Activated CD8-positive, alpha-beta T cell treated with anti-CD3 and anti-CD28 coated beads, Interleukin-2, amount 10 ng/mL, durations not matched to agents 7 days and 5 days (primary cell): Measurements from ENCODE around the gene PSAPL1. TPM values are rescaled to one million over a fixed set of nuclear protein-coding genes. Genes with fewer than 3 reads are reported as not detected.

Source experiments
- ATAC-seq: fragments of 150-1000 bp; cut with Tn5 transposase; one replicate; pipeline ENCODE4 v1.10.0; 2021; ENCODE audit warnings: moderate library complexity
- CTCF ChIA-PET: fragments of 350-600 bp; sonication (Branson Sonifier 250); formaldehyde crosslinking; loops from one replicate; lab custom pipeline; 2021; ENCODE audit warnings: antibody characterized with exemption; lab: Charles Lee
- POLR2A ChIA-PET: fragments of 350-600 bp; sonication (Branson Sonifier 250); formaldehyde crosslinking; loops from one replicate; lab custom pipeline; 2021; ENCODE audit warnings: antibody characterized with exemption; lab: Charles Lee
- DNase-seq: peaks from one replicate; pipeline ENCODE4 v3.0.0-alpha.2; 2020
- H3K27ac Mint-ChIP-seq: one replicate; pipeline ENCODE4 v1.8.0; 2021; ENCODE audit warnings: mild to moderate bottlenecking, mixed read lengths
- H3K27me3 Mint-ChIP-seq: one replicate; pipeline ENCODE4 v1.8.0; 2021; ENCODE audit warnings: low read depth, mixed read lengths
- H3K36me3 Mint-ChIP-seq: one replicate; pipeline ENCODE4 v1.8.0; 2021; ENCODE audit warnings: low read depth, mixed read lengths
- H3K4me1 Mint-ChIP-seq: one replicate; pipeline ENCODE4 v1.8.0; 2021; ENCODE audit warnings: low read depth, mixed read lengths
- H3K4me3 Mint-ChIP-seq: one replicate; pipeline ENCODE4 v1.8.0; 2021; ENCODE audit warnings: mild to moderate bottlenecking, mixed read lengths
- H3K9me3 Mint-ChIP-seq: one replicate; pipeline ENCODE4 v1.8.0; 2022; ENCODE audit warnings: mixed read lengths; ENCODE audit not compliant: insufficient read depth
- total RNA-seq, 2 experiments: library from RNA; stranded (reverse); gene quantifications; one replicate each; pipeline ENCODE4 v1.2.3, GENCODE V29; 2021

The PSAPL1 gene
- total RNA-seq, 2 experiments from 2014 or later: not detected

DNA sequence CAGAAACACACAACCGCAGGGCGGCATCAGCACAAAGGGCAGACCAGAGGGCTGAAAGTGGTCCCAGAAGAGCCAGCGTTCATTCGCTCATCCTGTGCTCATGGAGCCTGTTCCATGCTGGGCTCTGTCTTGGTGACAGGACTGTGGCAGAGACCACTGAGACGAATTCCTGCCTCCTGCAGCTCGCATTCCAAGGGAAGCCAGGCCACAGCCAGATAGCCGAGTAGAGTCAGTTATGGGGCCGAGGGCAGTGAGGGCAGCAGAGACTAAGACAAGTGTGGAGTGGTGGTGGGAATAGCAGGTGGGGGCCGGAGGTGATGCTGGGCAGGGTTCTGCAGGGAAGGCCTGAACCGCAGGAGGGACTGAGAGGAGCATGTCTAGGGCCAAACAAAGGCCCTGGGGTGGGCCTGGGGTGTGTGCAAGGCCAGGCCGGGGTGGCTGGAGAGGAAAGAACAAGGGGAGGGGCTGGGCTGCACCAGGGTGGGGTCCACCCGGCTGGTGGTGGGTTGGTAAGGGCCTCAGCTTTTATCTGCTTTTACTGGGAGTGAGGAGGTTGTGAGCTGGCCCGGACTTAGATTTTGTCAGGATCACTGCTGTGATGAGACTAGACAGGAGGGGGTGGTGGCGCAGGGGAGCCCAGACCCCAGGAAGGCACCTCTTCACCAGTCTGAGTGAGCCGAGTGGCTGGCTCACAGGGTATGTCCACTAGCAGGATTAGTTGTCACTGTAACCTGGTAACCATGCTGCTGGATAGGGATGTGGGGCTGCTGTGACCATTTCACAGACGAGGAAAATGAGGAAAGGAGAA is 6.3 kb downstream of the PSAPL1 start:
- no peaks in the 10 kb centered on the region for H3K27me3 Mint-ChIP-seq
- CTCF ChIA-PET: no interaction called here
- H3K4me3 Mint-ChIP-seq: no peak overlapping the region
- H3K27ac Mint-ChIP-seq: no peak overlapping the region
- H3K9me3 Mint-ChIP-seq: no peaks in the 10 kb centered on the region
- no peaks in the 10 kb centered on the region for H3K36me3 Mint-ChIP-seq
- POLR2A ChIA-PET: no interaction called here
- DNase-seq (no peak), ATAC-seq (no peak)
- no peaks in the 10 kb centered on the region for H3K4me1 Mint-ChIP-seq

DNA sequence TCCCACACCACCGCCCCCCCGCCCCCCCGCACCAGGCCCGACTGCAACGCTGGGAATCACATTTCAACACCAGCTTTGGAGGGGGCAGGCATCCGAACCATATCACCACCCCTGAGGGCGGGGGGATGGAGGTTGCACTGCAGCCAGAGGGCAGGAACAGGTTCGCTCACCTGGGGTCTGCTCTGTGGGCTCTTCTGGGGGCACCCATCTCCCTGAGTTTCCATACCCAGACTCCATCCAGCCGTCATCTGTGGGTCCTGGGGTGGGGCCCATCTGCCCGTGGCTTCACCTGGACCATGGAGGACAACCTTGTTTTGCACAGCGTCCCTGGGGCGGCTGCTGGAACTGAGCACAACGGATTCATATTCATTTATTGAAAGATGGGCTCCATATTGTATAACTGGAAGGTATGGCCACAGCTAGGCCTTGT is 6.9 kb downstream of the PSAPL1 start:
- DNase-seq (no peak), ATAC-seq (no peak)
- Mint-ChIP-seq H3K36me3 (no peaks in the 10 kb centered on the region), H3K9me3 (no peaks in the 10 kb centered on the region), H3K27me3 (no peaks in the 10 kb centered on the region), H3K4me3 (no peak overlapping the region), H3K4me1 (no peaks in the 10 kb centered on the region), H3K27ac (no peak overlapping the region)
- CTCF ChIA-PET: no interaction called here
- POLR2A ChIA-PET: no interaction called here

DNA sequence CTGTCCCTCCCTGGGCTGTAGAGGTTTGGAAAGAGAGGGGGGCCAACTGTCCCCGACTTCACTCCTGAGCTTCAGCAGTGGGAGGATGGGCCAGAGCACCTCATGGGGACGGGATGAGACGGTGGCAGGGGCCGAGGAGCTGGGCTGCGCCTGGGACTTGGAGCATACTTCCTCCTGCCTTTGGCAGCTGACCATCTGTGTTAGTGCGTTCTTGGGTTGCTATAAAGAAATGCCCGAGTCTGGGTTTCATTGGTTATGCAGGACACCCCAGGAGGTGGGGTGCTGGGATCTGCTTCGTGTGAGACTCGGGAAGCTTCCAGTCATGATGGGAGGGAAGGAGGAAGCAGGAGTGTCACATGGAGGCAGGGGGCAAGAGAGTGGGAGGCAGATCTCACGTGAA is 7.4 kb downstream of the PSAPL1 start:
- H3K4me3 Mint-ChIP-seq: no peak overlapping the region
- no peaks in the 10 kb centered on the region for H3K36me3 Mint-ChIP-seq
- no peak overlapping the region for H3K27ac Mint-ChIP-seq
- DNase-seq (no peak), ATAC-seq (no peak)
- H3K4me1 Mint-ChIP-seq: no peaks in the 10 kb centered on the region
- CTCF ChIA-PET: no interaction called here
- POLR2A ChIA-PET: no interaction called here
- H3K27me3 Mint-ChIP-seq: no peaks in the 10 kb centered on the region
- H3K9me3 Mint-ChIP-seq: no peaks in the 10 kb centered on the region

DNA sequence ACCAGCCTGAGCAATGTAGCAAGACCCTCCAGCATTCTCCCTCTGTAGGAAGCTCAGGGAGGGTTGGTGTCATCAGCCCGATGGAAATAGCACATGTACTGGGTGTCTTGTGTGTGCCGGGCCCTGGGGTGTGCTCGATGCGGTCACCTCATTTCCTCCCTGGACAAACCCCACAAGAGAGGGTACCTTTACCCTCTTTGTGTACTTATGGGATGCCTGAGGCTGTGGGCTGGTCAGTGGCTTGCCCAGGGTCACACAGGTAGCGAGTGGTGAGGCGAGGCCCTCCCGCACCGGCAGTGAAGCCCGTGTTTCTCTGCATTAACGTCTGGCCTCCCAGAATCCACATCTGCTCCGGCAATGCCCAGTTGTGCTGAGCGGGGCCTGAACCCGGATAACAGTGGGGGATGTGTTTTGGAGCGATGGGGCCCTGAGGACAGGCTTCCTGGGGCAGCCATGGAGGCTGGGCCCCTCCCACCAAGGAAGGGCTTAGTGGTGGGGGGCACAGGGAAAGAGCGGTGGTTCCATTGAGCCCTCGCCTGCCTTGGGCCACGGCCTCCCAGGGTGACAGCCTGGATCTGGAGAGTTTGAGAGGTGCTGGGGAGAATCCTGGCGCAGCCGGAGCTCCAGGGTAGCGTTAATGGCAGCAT is 8.1 kb downstream of the PSAPL1 start:
- Mint-ChIP-seq H3K36me3 (no peaks in the 10 kb centered on the region), H3K4me1 (no peaks in the 10 kb centered on the region), H3K27me3 (no peaks in the 10 kb centered on the region), H3K27ac (no peak overlapping the region), H3K9me3 (no peaks in the 10 kb centered on the region), H3K4me3 (no peak overlapping the region)
- ATAC-seq (no peak), DNase-seq (no peak)
- CTCF ChIA-PET: no interaction called here
- POLR2A ChIA-PET: no interaction called here

DNA sequence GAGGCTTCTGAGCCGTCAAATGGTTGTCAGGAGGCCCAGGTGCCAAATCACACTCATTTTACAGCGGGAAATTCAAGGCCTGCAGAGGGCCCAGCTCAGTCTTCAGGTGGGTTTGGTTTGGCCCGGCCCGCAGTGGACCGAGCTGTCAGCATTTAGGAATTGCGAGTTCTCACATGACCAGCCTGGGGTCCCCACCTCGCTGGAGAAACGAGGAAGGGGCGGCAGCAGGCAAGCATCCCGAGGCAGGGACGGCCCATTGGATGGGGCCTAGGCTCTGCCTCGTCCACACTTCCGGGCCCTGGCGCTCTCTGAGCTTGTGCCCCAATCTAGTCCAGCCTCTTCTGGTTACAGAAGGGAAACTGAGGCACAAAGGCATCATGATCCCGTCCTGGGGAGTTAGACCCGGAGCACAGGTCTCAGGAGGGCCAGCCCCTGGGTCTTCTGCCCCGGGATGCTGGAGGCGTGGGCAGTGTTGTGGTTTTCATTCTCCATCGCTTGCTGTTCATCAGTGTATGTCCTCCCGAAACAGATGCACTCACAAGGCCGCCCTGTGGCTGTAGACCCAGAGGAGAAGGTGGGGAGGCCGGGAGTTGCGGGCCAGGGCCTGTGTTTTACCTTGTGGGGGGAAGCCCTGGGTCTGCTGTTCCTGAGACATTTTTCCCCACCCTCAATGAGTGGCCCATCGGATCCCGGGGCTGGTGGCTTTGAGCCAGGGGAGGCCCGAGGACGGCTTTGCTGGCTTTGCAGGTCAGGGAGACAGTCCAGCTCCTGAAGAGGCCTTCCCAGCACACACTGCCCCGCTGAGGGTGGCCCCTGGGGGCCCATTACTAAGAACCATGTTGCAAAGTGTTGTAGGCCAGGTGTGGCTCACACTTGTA is 8.9 kb downstream of the PSAPL1 start:
- H3K27ac Mint-ChIP-seq: no peak overlapping the region
- H3K36me3 Mint-ChIP-seq: no peaks in the 10 kb centered on the region
- no peak overlapping the region for H3K4me3 Mint-ChIP-seq
- ChIA-PET CTCF (no interaction called here), POLR2A (no interaction called here)
- no peaks in the 10 kb centered on the region for H3K4me1 Mint-ChIP-seq
- no peak for DNase-seq
- no peaks in the 10 kb centered on the region for H3K9me3 Mint-ChIP-seq
- ATAC-seq: no peak
- H3K27me3 Mint-ChIP-seq: no peaks in the 10 kb centered on the region

DNA sequence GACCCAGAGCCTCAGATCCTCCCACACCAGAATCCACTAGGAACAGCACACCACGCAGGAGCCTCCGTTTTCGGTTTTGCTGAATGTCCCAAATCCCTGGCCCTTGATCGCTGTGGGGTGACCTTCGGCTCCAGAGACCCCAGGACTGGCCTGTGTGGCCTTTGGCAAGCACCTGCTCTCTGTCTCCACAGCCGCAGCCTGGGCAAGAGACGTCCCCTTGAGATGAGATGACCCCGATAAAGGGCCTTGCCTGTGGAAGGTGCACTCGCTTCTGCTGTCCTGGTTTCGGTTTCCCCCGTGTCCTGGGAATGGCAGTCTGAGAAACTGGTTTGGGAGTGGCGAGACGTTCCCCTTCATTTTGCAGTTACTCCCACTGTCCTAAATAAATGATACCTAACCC is 9.6 kb downstream of the PSAPL1 start:
- H3K4me3 Mint-ChIP-seq: no peak overlapping the region
- no peak for ATAC-seq
- H3K4me1 Mint-ChIP-seq: no peaks in the 10 kb centered on the region
- ChIA-PET POLR2A (no interaction called here), CTCF (no interaction called here)
- no peak for DNase-seq
- H3K36me3 Mint-ChIP-seq: no peaks in the 10 kb centered on the region
- H3K27me3 Mint-ChIP-seq: no peaks in the 10 kb centered on the region
- H3K27ac Mint-ChIP-seq: no peak overlapping the region
- no peaks in the 10 kb centered on the region for H3K9me3 Mint-ChIP-seq

DNA sequence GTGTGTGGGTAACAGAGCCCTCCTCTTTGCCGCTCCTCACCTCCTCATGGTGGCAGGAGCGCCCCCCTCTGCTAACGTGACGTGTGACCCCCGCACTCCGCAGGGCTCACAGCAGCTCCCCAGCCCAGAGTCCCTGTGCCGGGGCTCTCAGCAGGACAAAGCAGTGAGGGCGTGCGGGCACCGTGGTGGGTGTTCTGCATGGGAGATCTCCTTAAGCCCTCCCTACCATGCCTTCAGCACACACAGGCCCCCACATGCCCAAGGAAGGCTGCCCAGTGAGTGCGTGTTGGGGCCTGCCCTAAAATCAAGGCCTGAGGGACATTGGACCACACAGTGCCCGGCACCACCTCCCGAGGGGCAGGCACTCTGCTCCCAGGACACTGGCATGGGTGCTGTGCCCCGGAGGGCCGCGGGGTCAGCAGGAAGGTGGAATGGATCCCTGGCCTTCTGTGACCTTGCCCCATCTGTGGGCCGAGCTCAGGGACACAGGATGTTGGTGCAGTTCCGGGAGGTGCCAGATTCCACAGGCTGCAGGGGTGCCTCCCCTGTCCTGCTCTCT is 10.1 kb downstream of the PSAPL1 start:
- POLR2A ChIA-PET: no interaction called here
- CTCF ChIA-PET: no interaction called here
- Mint-ChIP-seq H3K27me3 (no peaks in the 10 kb centered on the region), H3K36me3 (no peaks in the 10 kb centered on the region), H3K9me3 (no peaks in the 10 kb centered on the region), H3K4me3 (no peak overlapping the region), H3K4me1 (no peaks in the 10 kb centered on the region), H3K27ac (no peak overlapping the region)
- DNase-seq: no peak
- no peak for ATAC-seq

DNA sequence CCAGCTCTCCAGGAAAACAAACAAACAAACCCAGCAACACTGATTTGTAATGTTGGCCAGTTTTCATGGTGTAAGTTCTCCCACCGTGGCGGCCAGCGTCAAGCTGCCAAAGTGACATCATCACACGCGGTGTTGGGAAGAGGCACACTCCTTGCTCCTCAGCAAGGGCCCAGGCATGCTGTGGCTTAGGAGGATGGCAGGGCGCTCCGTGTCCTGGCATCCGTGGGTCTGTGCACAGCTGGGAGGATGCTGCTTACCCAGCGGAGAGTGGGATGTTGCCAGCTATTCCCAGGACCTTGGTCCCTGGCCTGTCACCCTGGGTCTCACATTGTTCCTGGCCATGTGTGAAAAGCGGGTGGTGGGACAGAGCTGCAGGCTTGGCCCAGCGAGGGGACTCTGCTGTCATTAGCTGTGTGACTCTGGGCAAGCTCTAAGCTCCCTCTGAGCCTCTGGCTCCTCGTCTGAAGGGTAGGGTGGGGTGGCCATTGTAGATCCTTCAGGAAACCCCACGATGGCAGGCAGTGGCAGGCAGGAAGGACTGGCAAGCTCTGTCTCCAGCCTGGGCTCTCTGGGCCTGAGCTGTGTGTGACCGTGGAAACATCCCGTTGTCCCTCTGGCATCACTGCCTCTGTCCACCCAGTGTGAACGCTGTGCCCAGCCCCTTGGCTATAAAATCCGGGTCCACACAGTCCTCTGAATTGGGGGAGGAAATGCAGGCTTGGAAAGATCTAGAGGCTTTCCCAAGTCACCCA is 10.8 kb downstream of the PSAPL1 start:
- no peaks in the 10 kb centered on the region for H3K36me3 Mint-ChIP-seq
- ChIA-PET POLR2A (no interaction called here), CTCF (no interaction called here)
- DNase-seq: no peak
- no peaks in the 10 kb centered on the region for H3K27me3 Mint-ChIP-seq
- ATAC-seq: no peak
- no peak overlapping the region for H3K27ac Mint-ChIP-seq
- no peak overlapping the region for H3K4me3 Mint-ChIP-seq
- H3K9me3 Mint-ChIP-seq: no peaks in the 10 kb centered on the region
- H3K4me1 Mint-ChIP-seq: no peaks in the 10 kb centered on the region

DNA sequence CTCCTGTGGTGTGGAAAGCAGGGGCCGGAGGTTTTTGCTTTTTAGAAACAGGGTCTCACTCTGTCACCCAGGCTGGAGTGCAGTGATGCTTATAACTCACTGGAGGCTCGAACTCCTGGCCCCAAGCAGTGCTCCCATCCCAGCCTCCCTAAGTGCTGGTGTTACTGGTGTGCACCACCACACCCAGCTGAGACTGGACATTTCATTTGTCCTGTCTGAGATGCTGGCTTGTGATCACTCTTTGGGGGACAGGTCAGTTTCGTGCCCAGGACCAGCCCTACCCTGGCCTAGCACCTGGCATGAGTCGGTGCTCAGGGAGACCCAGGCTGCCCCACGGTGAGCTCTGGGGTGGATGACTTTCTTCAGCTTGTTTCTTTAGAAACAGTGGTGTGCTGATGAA is 11.3 kb downstream of the PSAPL1 start:
- H3K27me3 Mint-ChIP-seq: no peaks in the 10 kb centered on the region
- ChIA-PET POLR2A (no interaction called here), CTCF (no interaction called here)
- no peaks in the 10 kb centered on the region for H3K4me1 Mint-ChIP-seq
- no peak for ATAC-seq
- H3K36me3 Mint-ChIP-seq: no peaks in the 10 kb centered on the region
- H3K27ac Mint-ChIP-seq: no peak overlapping the region
- no peak overlapping the region for H3K4me3 Mint-ChIP-seq
- no peaks in the 10 kb centered on the region for H3K9me3 Mint-ChIP-seq
- no peak for DNase-seq

DNA sequence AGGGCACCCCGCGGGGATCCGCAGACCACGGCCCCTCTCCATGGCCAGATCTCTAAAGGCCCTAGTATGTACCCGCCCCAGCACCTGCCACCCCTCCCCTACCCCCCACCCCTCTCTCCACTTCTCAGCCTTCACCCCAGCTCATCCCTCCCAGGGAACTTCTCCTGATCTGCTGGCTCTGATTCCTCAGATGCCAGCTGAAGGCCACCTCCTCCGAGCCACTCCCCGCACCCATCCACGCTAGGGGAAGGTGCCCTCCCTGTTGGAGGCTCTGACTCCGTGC is 11.9 kb downstream of the PSAPL1 start:
- ChIA-PET POLR2A (no interaction called here), CTCF (no interaction called here)
- no peaks in the 10 kb centered on the region for H3K4me1 Mint-ChIP-seq
- no peaks in the 10 kb centered on the region for H3K9me3 Mint-ChIP-seq
- H3K27me3 Mint-ChIP-seq: no peaks in the 10 kb centered on the region
- H3K4me3 Mint-ChIP-seq: no peak overlapping the region
- H3K27ac Mint-ChIP-seq: no peak overlapping the region
- H3K36me3 Mint-ChIP-seq: no peaks in the 10 kb centered on the region
- ATAC-seq: no peak
- no peak for DNase-seq

DNA sequence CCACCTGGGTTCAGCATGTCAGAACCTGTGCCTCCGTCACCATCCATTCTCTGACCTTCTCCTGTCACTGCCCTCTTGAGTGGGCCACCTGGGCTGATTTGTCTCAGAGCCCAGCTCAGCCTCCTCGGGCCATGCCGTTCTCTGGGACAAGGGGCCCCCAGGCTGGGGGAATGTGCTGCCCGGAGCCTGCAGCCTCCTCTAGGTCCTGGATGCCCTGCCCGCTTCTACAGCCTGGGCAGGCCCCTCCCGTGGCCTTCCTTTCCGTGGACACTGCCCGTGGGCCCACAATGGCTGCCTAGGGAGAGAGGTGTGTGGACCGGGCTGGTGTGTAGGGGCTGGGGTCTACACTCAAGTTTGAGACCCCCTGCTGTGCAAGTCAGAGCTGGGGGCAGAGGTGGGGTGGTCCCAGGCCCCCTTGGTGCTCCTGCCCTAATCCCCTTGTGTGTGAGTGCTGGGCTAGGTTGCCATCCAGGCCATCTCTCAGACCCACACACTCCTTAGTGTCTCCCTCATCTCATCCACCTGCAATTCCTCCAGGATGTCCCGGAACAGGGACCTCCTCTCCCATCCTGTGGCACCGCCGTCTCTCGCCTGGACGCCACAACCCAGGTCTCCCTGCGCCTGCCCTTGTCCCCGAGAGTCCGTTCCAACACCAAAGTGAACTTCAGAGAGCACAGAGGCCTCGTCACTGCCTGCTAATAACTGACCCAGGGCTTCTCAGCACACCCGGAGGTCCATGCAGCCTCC is 12.4 kb downstream of the PSAPL1 start:
- Mint-ChIP-seq H3K27ac (no peak overlapping the region), H3K36me3 (no peaks in the 10 kb centered on the region), H3K27me3 (no peaks in the 10 kb centered on the region), H3K4me3 (no peak overlapping the region), H3K9me3 (no peaks in the 10 kb centered on the region), H3K4me1 (no peaks in the 10 kb centered on the region)
- ChIA-PET POLR2A (no interaction called here), CTCF (no interaction called here)
- ATAC-seq (no peak), DNase-seq (no peak)
